Ovary (tissue), 9 donors: ENCODE results near the gene FIGN. TPM values are rescaled to one million over a fixed set of nuclear protein-coding genes. Genes with fewer than 3 reads are reported as not detected.

Experiments used
- DNase-seq, 5 donors: peaks; one replicate each; pipeline ENCODE4 v3.0.0-alpha.2; 2019 to 2020
- H3K27ac ChIP-seq, 2 donors: fragments of 200-600 bp; one replicate each; pipeline versions ENCODE4 v1.5.1 to v1.8.0; 2019 to 2022
- H3K27me3 ChIP-seq: fragments of 200-600 bp; one replicate; pipeline ENCODE4 v1.8.0; 2022
- H3K36me3 ChIP-seq: fragments of 200-600 bp; sonication (generic); one replicate; pipeline ENCODE4 v1.5.1; 2019
- H3K4me1 ChIP-seq: one replicate; pipeline ENCODE4 v1.8.1; 2013; ENCODE audit warnings: mild to moderate bottlenecking, moderate library complexity; ENCODE audit not compliant: insufficient read depth
- H3K4me3 ChIP-seq: fragments of 200-600 bp; sonication (generic); one replicate; pipeline ENCODE4 v1.5.1; 2017
- H3K9me3 ChIP-seq, 2 donors: fragments of 200-600 bp in 1 of 2; sonication (generic) in 1 of 2; one replicate each; pipeline versions ENCODE4 v1.5.1 to v1.8.1; 2013 to 2019; ENCODE audit warnings: mild to moderate bottlenecking in 1 of 2, moderate library complexity in 1 of 2
- EP300 ChIP-seq: sonication (generic); formaldehyde crosslinking; IDR thresholded peaks from one replicate; pipeline ENCODE4 v1.6.1; 2017; ENCODE audit warnings: antibody characterized with exemption
- POLR2A ChIP-seq: fragments of 450-650 bp; IDR thresholded peaks from one replicate; pipeline ENCODE4 v1.6.1; 2017; ENCODE audit warnings: antibody characterized with exemption, mild to moderate bottlenecking, moderate library complexity
- WGBS, 3 donors: extraction: QIAGEN DNeasy Blood & Tissue Kit in 1 of 3; methylation state at CpG; one replicate each; pipeline versions ENCODE4 v1.1.5 to v1.1.7; 2013 to 2017; 5-methylcytosine and 5-hydroxymethylcytosine counted together
- intact Hi-C, 4 donors: fragments of 100-400 bp; cut with DNase I; formaldehyde crosslinking; loops; one replicate each; pipeline versions ENCODE4 v1.11.0 to v1.15.1; 2022 to 2023
- polyA plus RNA-seq, 2 donors: library from polyadenylated mRNA; stranded (reverse); fragments of 200-250 nt in 1 of 2; fragments of 350-450 nt in 1 of 2; fragmentation: Illumina TruSeq in 1 of 2; extraction: RNeasy Lipid Tissue Mini Kit (QIAGEN cat#74804) in 1 of 2; gene quantifications; one replicate each; pipeline ENCODE4 v1.2.3, GENCODE V29; 2013 to 2014
- total RNA-seq, 7 donors: library from RNA; depleted of rRNA in 2 of 7; stranded (reverse); fragments of >200 nt in 2 of 7; fragmentation: NEBNext Ultra II Directional in 3 of 7; extraction: Animal tissue kit (Norgen Biotek cat#: 25700) in 3 of 7; gene quantifications; one replicate each; pipeline versions ENCODE4 v1.1.0 to v1.2.4, GENCODE V29; 2016 to 2023
- TF ChIP-seq, protein P1 (sequence below), 3 donors: fragments of 450-650 bp in 2 of 3; fragments of 200-600 bp in 1 of 3; IDR thresholded peaks; one replicate each; pipeline versions ENCODE4 v1.5.1 to v1.8.0; 2016 to 2022; ENCODE audit warnings: antibody characterized with exemption in 3 of 3, mild to moderate bottlenecking in 1 of 3
- donor health status: DM: no; HTN: no; CAD: no; lungs with moderate emphysema.
- donor health status: DM: no; HTN: no; CAD: no.
- donor health status: Bipolar disorder and iron deficiency.
- donor health status: DM: yes; HTN: yes; CAD: no.
- donor health status: DM: no; HTN: no; CAD: no.
- donor health status: DM: yes; HTN: yes; CAD: no.

Gene FIGN
- total and polyA plus RNA-seq, 9 donors = 2.4 to 15.5 (median 8.9) TPM

- H3K27ac ChIP-seq = peak overlapping the region in 1 of 2 donors; percentile 80
- intact Hi-C loops = loop anchor here in 1 of 4 donors (10.0 kb wide), 1 partner anchor 385 kb away; no protein-coding TSS in a partner anchor
- H3K4me1 ChIP-seq = peaks cover 5% of the 10 kb centered on the region
- H3K4me3 ChIP-seq = no peak overlapping the region
- H3K27me3 ChIP-seq = no peaks in the 10 kb centered on the region
- no peak for DNase-seq
- H3K36me3 ChIP-seq = no peaks in the 10 kb centered on the region
- no peaks in the 10 kb centered on the region for H3K9me3 ChIP-seq
- TF ChIP-seq, protein P1, sequence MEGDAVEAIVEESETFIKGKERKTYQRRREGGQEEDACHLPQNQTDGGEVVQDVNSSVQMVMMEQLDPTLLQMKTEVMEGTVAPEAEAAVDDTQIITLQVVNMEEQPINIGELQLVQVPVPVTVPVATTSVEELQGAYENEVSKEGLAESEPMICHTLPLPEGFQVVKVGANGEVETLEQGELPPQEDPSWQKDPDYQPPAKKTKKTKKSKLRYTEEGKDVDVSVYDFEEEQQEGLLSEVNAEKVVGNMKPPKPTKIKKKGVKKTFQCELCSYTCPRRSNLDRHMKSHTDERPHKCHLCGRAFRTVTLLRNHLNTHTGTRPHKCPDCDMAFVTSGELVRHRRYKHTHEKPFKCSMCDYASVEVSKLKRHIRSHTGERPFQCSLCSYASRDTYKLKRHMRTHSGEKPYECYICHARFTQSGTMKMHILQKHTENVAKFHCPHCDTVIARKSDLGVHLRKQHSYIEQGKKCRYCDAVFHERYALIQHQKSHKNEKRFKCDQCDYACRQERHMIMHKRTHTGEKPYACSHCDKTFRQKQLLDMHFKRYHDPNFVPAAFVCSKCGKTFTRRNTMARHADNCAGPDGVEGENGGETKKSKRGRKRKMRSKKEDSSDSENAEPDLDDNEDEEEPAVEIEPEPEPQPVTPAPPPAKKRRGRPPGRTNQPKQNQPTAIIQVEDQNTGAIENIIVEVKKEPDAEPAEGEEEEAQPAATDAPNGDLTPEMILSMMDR (IDR thresholded peaks at IDR 0.05) = no peak
- TF ChIP-seq POLR2A (no peak), EP300 (no peak)
- 78 to 90% (median 79%) methylated on average over 4 of the region's 4 CpGs for WGBS, 3 donors
These were observed 6.1 kb downstream of the FIGN start for GRCh38 chr2:163729636-163730273.

DNA sequence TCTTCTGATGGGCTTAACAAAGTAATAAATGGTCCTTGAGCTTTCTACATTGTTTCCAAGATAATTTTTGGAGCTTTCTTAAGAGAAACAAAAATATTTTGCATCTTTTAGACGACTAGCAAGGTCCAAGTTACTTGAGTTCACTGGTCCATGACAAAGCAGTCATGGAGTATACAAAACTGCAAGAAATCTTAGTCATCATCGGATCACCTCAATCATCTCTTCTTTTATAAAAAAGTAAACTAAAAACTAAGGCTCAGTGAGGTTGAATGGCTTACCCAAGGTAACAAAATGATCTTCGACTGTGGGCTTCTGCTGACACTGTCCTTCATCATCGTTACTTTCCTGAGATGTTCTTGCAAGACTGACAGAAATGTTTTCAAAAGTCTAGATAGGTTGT lies 11.9 kb downstream of the FIGN start:
- intact Hi-C loops = no loop called here
- H3K4me3 ChIP-seq = no peak overlapping the region
- no peak overlapping the region for H3K27ac ChIP-seq
- TF ChIP-seq, protein P1 (IDR thresholded peaks at IDR 0.05) = no peak
- TF ChIP-seq EP300 (no peak), POLR2A (no peak)
- DNase-seq = no peak
- no peaks in the 10 kb centered on the region for H3K27me3 ChIP-seq
- H3K4me1 ChIP-seq = peaks cover 5% of the 10 kb centered on the region
- no peaks in the 10 kb centered on the region for H3K36me3 ChIP-seq
- WGBS, 3 donors = 75 to 81% (median 76%) methylated on average over 4 of the region's 4 CpGs
- H3K9me3 ChIP-seq = no peaks in the 10 kb centered on the region

- 94 to 97% (median 95%) methylated on average over 3 of the region's 3 CpGs for WGBS, 3 donors
- intact Hi-C loops = no loop called here
These were observed 12.5 kb downstream of the FIGN start for GRCh38 chr2:163723348-163723747.

GRCh38 chr2:163719331-163719730 lies 16.5 kb downstream of the FIGN start:
- H3K9me3 ChIP-seq = no peaks in the 10 kb centered on the region
- intact Hi-C loops = no loop called here
- no peak overlapping the region for H3K27ac ChIP-seq
- H3K4me3 ChIP-seq = no peak overlapping the region
- no peak for TF ChIP-seq POLR2A
- TF ChIP-seq, protein P1 (IDR thresholded peaks at IDR 0.05) = no peak
- TF ChIP-seq EP300 = no peak
- H3K36me3 ChIP-seq = no peaks in the 10 kb centered on the region
- 91 to 97% (median 94%) methylated on average over 2 of the region's 2 CpGs for WGBS, 3 donors
- DNase-seq = no peak
- H3K4me1 ChIP-seq = peaks cover 3% of the 10 kb centered on the region
- H3K27me3 ChIP-seq = no peaks in the 10 kb centered on the region

More at GRCh38 chr2:163723348-163723747, 12.5 kb downstream of the FIGN start:
- Histone ChIP-seq H3K27ac (no peak overlapping the region), H3K4me3 (no peak overlapping the region), H3K4me1 (peaks cover 3% of the 10 kb centered on the region), H3K36me3 (no peaks in the 10 kb centered on the region), H3K9me3 (no peaks in the 10 kb centered on the region), H3K27me3 (no peaks in the 10 kb centered on the region)
- no peak for DNase-seq
- no peak for TF ChIP-seq EP300
- TF ChIP-seq, protein P1 (IDR thresholded peaks at IDR 0.05) = no peak
- TF ChIP-seq POLR2A = no peak
